IMR-90 (cell line): ENCODE results near the gene STOX1. TPM values are rescaled to one million over a fixed set of nuclear protein-coding genes. Genes with fewer than 3 reads are reported as not detected.

ENCODE experiments used
- ATAC-seq: fragments of 200-7000 bp; cut with Tn5 transposase; 2 replicates; pipeline ENCODE4 v1.9.1; 2020; ENCODE audit warnings: low read depth, mild to moderate bottlenecking, moderate library complexity
- BruUV-seq: library from RNA; stranded (reverse); fragments of 400-500 nt; replicated peaks from 2 replicates; lab custom pipeline; 2021; lab: Mats Ljungman, UMichigan
- CTCF ChIA-PET: fragments of 300-600 bp; formaldehyde crosslinking; extraction: SDS; loops from one replicate; lab custom pipeline; 2021; ENCODE audit warnings: antibody characterized with exemption; lab: Yijun Ruan, JAX
- POLR2A ChIA-PET: fragments of 300-600 bp; sonication (Branson Sonifier 250); formaldehyde crosslinking; loops from one replicate; lab custom pipeline; 2022; ENCODE audit warnings: antibody characterized with exemption; ENCODE audit not compliant: unreplicated experiment; lab: Charles Lee
- DNase-seq: peaks from one replicate; pipeline ENCODE4 v3.0.0; 2013
- H2AFZ ChIP-seq: replicated peaks from 2 replicates; pipeline ENCODE3; 2013; ENCODE audit warnings: low read length, mild to moderate bottlenecking; ENCODE audit not compliant: poor library complexity
- H2AK5ac ChIP-seq: 2 replicates; pipeline ENCODE4 v1.6.1; 2013; ENCODE audit warnings: low read depth, low read length, inconsistent platforms
- H2AK9ac ChIP-seq: replicated peaks from 2 replicates; pipeline ENCODE3; 2013; ENCODE audit warnings: mild to moderate bottlenecking, low read depth, low read length, moderate library complexity; ENCODE audit not compliant: poor library complexity
- H2BK120ac ChIP-seq: 2 replicates; pipeline ENCODE4 v1.6.1; 2013; ENCODE audit warnings: low read depth, low read length, inconsistent platforms
- H2BK15ac ChIP-seq: 3 replicates; pipeline ENCODE4 v1.6.1; 2013; ENCODE audit warnings: low read depth, low read length, inconsistent platforms
- H2BK20ac ChIP-seq: 2 replicates; pipeline ENCODE4 v1.6.1; 2013; ENCODE audit warnings: low read depth, mild to moderate bottlenecking, inconsistent platforms, low read length, moderate library complexity
- H2BK5ac ChIP-seq: 2 replicates; pipeline ENCODE4 v1.6.1; 2013; ENCODE audit warnings: mild to moderate bottlenecking, low read depth, low read length, inconsistent platforms; ENCODE audit not compliant: poor library complexity, severe bottlenecking
- H3K14ac ChIP-seq: replicated peaks from 2 replicates; pipeline ENCODE4 v1.6.1; 2013; ENCODE audit warnings: low read depth, low read length, inconsistent platforms
- H3K18ac ChIP-seq: 2 replicates; pipeline ENCODE4 v1.6.1; 2013; ENCODE audit warnings: low read depth, low read length, control low read depth
- H3K23ac ChIP-seq: 2 replicates; pipeline ENCODE4 v1.6.1; 2013; ENCODE audit warnings: low read depth, low read length, inconsistent platforms
- H3K27ac ChIP-seq: 2 replicates; pipeline ENCODE4 v1.5.1; 2013; ENCODE audit warnings: mild to moderate bottlenecking, control low read depth, low read length; ENCODE audit not compliant: insufficient read depth
- H3K27me3 ChIP-seq: 2 replicates; pipeline ENCODE4 v1.6.1; 2013; ENCODE audit warnings: low read length; ENCODE audit not compliant: control insufficient read depth, insufficient read depth
- H3K36me3 ChIP-seq: 2 replicates; pipeline ENCODE4 v1.6.1; 2013; ENCODE audit warnings: low read length, mixed read lengths; ENCODE audit not compliant: control insufficient read depth, insufficient read depth
- H3K4ac ChIP-seq: 2 replicates; pipeline ENCODE4 v1.6.1; 2013; ENCODE audit warnings: low read depth, low read length, inconsistent platforms
- H3K4me1 ChIP-seq: 2 replicates; pipeline ENCODE4 v1.6.1; 2013; ENCODE audit warnings: low read length, mixed read lengths; ENCODE audit not compliant: control insufficient read depth, insufficient read depth
- H3K4me2 ChIP-seq: 2 replicates; pipeline ENCODE4 v1.6.1; 2013; ENCODE audit warnings: low read depth, mild to moderate bottlenecking, control low read depth, low read length, moderate library complexity
- H3K4me3 ChIP-seq: 2 replicates; pipeline ENCODE4 v1.5.1; 2013; ENCODE audit warnings: low read depth, mild to moderate bottlenecking, control low read depth, low read length, moderate library complexity; ENCODE audit not compliant: insufficient read depth
- H3K56ac ChIP-seq: 2 replicates; pipeline ENCODE4 v1.6.1; 2013; ENCODE audit warnings: low read length, inconsistent platforms; ENCODE audit not compliant: insufficient read depth; ENCODE audit errors: extremely low read depth
- H3K79me1 ChIP-seq, 2 experiments: 2 replicates each; pipeline ENCODE4 v1.6.1; 2013; ENCODE audit warnings: low read length in 2 of 2, inconsistent platforms in 1 of 2, low read depth in 1 of 2
- H3K9ac ChIP-seq: 2 replicates; pipeline ENCODE4 v1.6.1; 2013; ENCODE audit warnings: low read depth, low read length, control low read depth
- H3K9me1 ChIP-seq: 2 replicates; pipeline ENCODE4 v1.6.1; 2013; ENCODE audit warnings: low read length, inconsistent platforms; ENCODE audit not compliant: insufficient read depth
- H3K9me3 ChIP-seq: 2 replicates; pipeline ENCODE4 v1.6.1; 2013; ENCODE audit warnings: low read length; ENCODE audit not compliant: control insufficient read depth, insufficient read depth
- H4K20me1 ChIP-seq: 2 replicates; pipeline ENCODE4 v1.6.1; 2013; ENCODE audit warnings: low read length, inconsistent platforms; ENCODE audit not compliant: insufficient read depth
- H4K5ac ChIP-seq: 2 replicates; pipeline ENCODE4 v1.6.1; 2013; ENCODE audit warnings: mild to moderate bottlenecking, low read depth, low read length, control low read depth
- H4K8ac ChIP-seq, 2 experiments: 2 replicates each; pipeline ENCODE4 v1.6.1; 2013; ENCODE audit warnings: low read depth in 2 of 2, low read length in 2 of 2, control low read depth in 1 of 2, inconsistent platforms in 1 of 2
- H4K91ac ChIP-seq: 2 replicates; pipeline ENCODE4 v1.6.1; 2013; ENCODE audit warnings: low read depth, low read length, inconsistent platforms; ENCODE audit not compliant: insufficient read depth
- BHLHE40 ChIP-seq: fragments of 150-350 bp; IDR thresholded peaks from 2 replicates; pipeline ENCODE4 v1.6.1; 2016; ENCODE audit warnings: mild to moderate bottlenecking, low read depth, low read length
- CEBPB ChIP-seq: IDR thresholded peaks from 2 replicates; pipeline ENCODE4 v1.6.1; 2012; ENCODE audit warnings: low read depth, low read length, improper control_type of control experiment
- CHD1 ChIP-seq: IDR thresholded peaks from 2 replicates; pipeline ENCODE4 v1.6.1; 2012; ENCODE audit warnings: low read depth, low read length, improper control_type of control experiment
- CTCF ChIP-seq: conservative IDR thresholded peaks from 2 replicates; pipeline ENCODE4 v1.5.1; 2012; ENCODE audit warnings: mild to moderate bottlenecking, low read depth, low read length, improper control_type of control experiment
- ELK1 ChIP-seq: fragments of 150-350 bp; IDR thresholded peaks from 2 replicates; pipeline ENCODE4 v1.6.1; 2016; ENCODE audit warnings: low read depth, mild to moderate bottlenecking, low read length, moderate library complexity, borderline replicate concordance
- FOS ChIP-seq: fragments of 150-350 bp; IDR thresholded peaks from 2 replicates; pipeline ENCODE4 v1.6.1; 2016; ENCODE audit warnings: low read depth, low read length
- MAZ ChIP-seq: IDR thresholded peaks from 2 replicates; pipeline ENCODE4 v1.6.1; 2012; ENCODE audit warnings: low read depth, mild to moderate bottlenecking, low read length, improper control_type of control experiment, moderate library complexity, borderline replicate concordance
- MXI1 ChIP-seq: IDR thresholded peaks from 2 replicates; pipeline ENCODE4 v1.6.1; 2012; ENCODE audit warnings: low read depth, mild to moderate bottlenecking, low read length, moderate library complexity, borderline replicate concordance
- NFE2L2 ChIP-seq: fragments of 150-350 bp; IDR thresholded peaks from 2 replicates; pipeline ENCODE4 v1.6.1; 2016; ENCODE audit warnings: low read depth, mild to moderate bottlenecking, low read length
- POLR2A ChIP-seq: IDR thresholded peaks from 2 replicates; pipeline ENCODE4 v1.6.1; 2012; ENCODE audit warnings: mild to moderate bottlenecking, low read depth, low read length
- RAD21 ChIP-seq: IDR thresholded peaks from 2 replicates; pipeline ENCODE4 v1.6.1; 2012; ENCODE audit warnings: low read length, improper control_type of control experiment
- RCOR1 ChIP-seq: IDR thresholded peaks from 2 replicates; pipeline ENCODE4 v1.6.1; 2012; ENCODE audit warnings: mild to moderate bottlenecking, low read length, improper control_type of control experiment; ENCODE audit not compliant: insufficient replicate concordance
- RFX5 ChIP-seq: IDR thresholded peaks from 2 replicates; pipeline ENCODE4 v1.8.0; 2012; ENCODE audit warnings: low read depth, mild to moderate bottlenecking, low read length, moderate library complexity
- SMC3 ChIP-seq: fragments of 150-350 bp; IDR thresholded peaks from 2 replicates; pipeline ENCODE4 v1.6.1; 2016; ENCODE audit warnings: low read depth, mild to moderate bottlenecking, antibody characterized with exemption, low read length, moderate library complexity
- USF2 ChIP-seq: fragments of 150-350 bp; IDR thresholded peaks from 2 replicates; pipeline ENCODE4 v1.6.1; 2017; ENCODE audit warnings: mild to moderate bottlenecking, antibody characterized with exemption, low read length, low read depth
- WGBS, 2 experiments: methylation state at CpG; one replicate each; pipeline versions ENCODE4 v1.1.5 to v1.1.7; 2013; ENCODE audit warnings: missing lambda C conversion rate in 2 of 2; ENCODE audit not compliant: insufficient read length in 1 of 2; ENCODE audit errors: extremely low coverage in 2 of 2; 5-methylcytosine and 5-hydroxymethylcytosine counted together
- dilution Hi-C: fragments of 300-500 bp; cut with HindIII; formaldehyde crosslinking; loops from one replicate; pipeline ENCODE4 v1.14.3; 2018; ENCODE audit warnings: low sequenced_read_pairs; ENCODE audit not compliant: unreplicated experiment
- in situ Hi-C: fragments of 300-500 bp; cut with MboI; formaldehyde crosslinking; loops from 3 replicates; pipeline ENCODE4 v1.14.3; 2019; ENCODE audit warnings: low sequenced_read_pairs, inconsistent platforms, mixed read lengths
- intact Hi-C: fragments of 100-400 bp; cut with micrococcal nuclease; formaldehyde crosslinking; loops from 2 replicates; pipeline ENCODE4 v1.10.0; 2022
- polyA plus RNA-seq, 3 experiments: library from polyadenylated mRNA; depleted of rRNA; stranded (reverse); fragments of >200 nt; gene quantifications; 2 replicates each; pipeline ENCODE4 v1.2.3, GENCODE V29; 2012; ENCODE audit warnings: low replicate concordance in 1 of 3
- total RNA-seq: library from RNA; depleted of rRNA; stranded (reverse); fragments of >200 nt; gene quantifications from 2 replicates; pipeline ENCODE4 v1.2.3, GENCODE V29; 2012

Gene STOX1
- total and polyA plus RNA-seq, 2 of the 4 experiments (the other 2 are of a cell fraction): 0.03 to 0.18 TPM

GRCh38 chr10:68832601-68833000, 5.3 kb downstream of the STOX1 start:
- intact Hi-C loops (no loop called here), in situ Hi-C loops (no loop called here), dilution Hi-C loops (no loop called here)
- no peak for ATAC-seq
- Histone ChIP-seq H3K56ac (no peak overlapping the region), H3K9me3 (no peaks in the 10 kb centered on the region), H3K18ac (no peak overlapping the region), H3K9ac (no peak overlapping the region), H3K4me1 (no peaks in the 10 kb centered on the region), H4K91ac (no peak overlapping the region), H2BK5ac (no peak overlapping the region), H2AK5ac (no peak overlapping the region), H4K8ac (no peak overlapping the region), H3K9me1 (no peaks in the 10 kb centered on the region), H3K27me3 (peaks cover 56% of the 10 kb centered on the region), H2AFZ (no peak overlapping the region), H2AK9ac (no peak overlapping the region), H3K14ac (no peak overlapping the region), H3K79me1 (no peaks in the 10 kb centered on the region), H2BK120ac (no peak overlapping the region), H3K4me2 (no peak overlapping the region), H4K20me1 (no peaks in the 10 kb centered on the region), H3K4ac (no peak overlapping the region), H3K36me3 (no peaks in the 10 kb centered on the region), H2BK15ac (no peak overlapping the region), H4K5ac (no peak overlapping the region), H3K27ac (no peak overlapping the region), H2BK20ac (no peak overlapping the region), H3K23ac (no peak overlapping the region), H3K4me3 (no peak overlapping the region)
- ChIA-PET CTCF (no interaction called here), POLR2A (no interaction called here)
- TF ChIP-seq RAD21: no peak
- no peak for TF ChIP-seq FOS
- no peak for TF ChIP-seq USF2
- TF ChIP-seq RCOR1: no peak
- no peak for TF ChIP-seq ELK1
- no peak for TF ChIP-seq CHD1
- TF ChIP-seq SMC3: no peak
- TF ChIP-seq MXI1: no peak
- TF ChIP-seq RFX5: no peak
- TF ChIP-seq MAZ: no peak
- TF ChIP-seq BHLHE40: no peak
- TF ChIP-seq POLR2A: no peak
- no peak for TF ChIP-seq CEBPB
- no peak for TF ChIP-seq NFE2L2
- TF ChIP-seq CTCF: no peak
- no peak for DNase-seq
- 40% methylated on average over 2 of the region's 4 CpGs; no CpG with 5 or more reads in 1 of the 2 experiments for WGBS, 2 experiments
- BruUV-seq: no TSS peak
